HepG2 (cell line): ENCODE measurements around the gene TAB3. TPM values are rescaled to one million over a fixed set of nuclear protein-coding genes. Genes with fewer than 3 reads are reported as not detected.

Experiments used
- ASH2L ChIP-seq: fragments of 300-600, 200-600 bp; sonication (generic); IDR thresholded peaks from 2 replicates; pipeline ENCODE4 v1.7.0; 2017; ENCODE audit warnings: low read depth, mild to moderate bottlenecking, moderate library complexity, mixed read lengths, low read length; ENCODE audit not compliant: insufficient read length
- ATF7 ChIP-seq, 2 experiments: fragments of 450-650 bp in 1 of 2; sonication (generic) in 1 of 2; formaldehyde crosslinking in 1 of 2; IDR thresholded peaks; 2 replicates each; pipeline versions ENCODE4 v1.4.0 to v1.6.1; 2016 to 2020; ENCODE audit warnings: antibody characterized with exemption in 1 of 2, mild to moderate bottlenecking in 1 of 2, missing genetic modification reagents in 1 of 2
- CREB3 ChIP-seq: sonication (generic); formaldehyde crosslinking; IDR thresholded peaks from 2 replicates; pipeline ENCODE4 v1.5.0; 2020; ENCODE audit warnings: missing genetic modification reagents
- ETS1 ChIP-seq: sonication (generic); formaldehyde crosslinking; IDR thresholded peaks from 2 replicates; pipeline ENCODE4 v1.4.0; 2020; ENCODE audit warnings: missing genetic modification reagents
- GMEB1 ChIP-seq: sonication (generic); formaldehyde crosslinking; IDR thresholded peaks from 2 replicates; pipeline ENCODE4 v1.5.1; 2020; ENCODE audit warnings: missing genetic modification reagents, mild to moderate bottlenecking, borderline replicate concordance
- KIAA2018 ChIP-seq: sonication (generic); formaldehyde crosslinking; IDR thresholded peaks from 2 replicates; pipeline ENCODE4 v1.5.0; 2020; ENCODE audit warnings: mild to moderate bottlenecking, missing genetic modification reagents, borderline replicate concordance
- MIXL1 ChIP-seq: IDR thresholded peaks from 2 replicates; pipeline ENCODE4 v1.6.1; 2016
- RFXAP ChIP-seq: sonication (generic); formaldehyde crosslinking; IDR thresholded peaks from 2 replicates; pipeline ENCODE4 v1.4.0; 2020; ENCODE audit warnings: missing genetic modification reagents, borderline replicate concordance
- SAP130 ChIP-seq: IDR thresholded peaks from 2 replicates; pipeline ENCODE4 v1.6.1; 2016; ENCODE audit warnings: low read depth
- SCMH1 ChIP-seq: sonication (generic); formaldehyde crosslinking; IDR thresholded peaks from 2 replicates; pipeline ENCODE4 v1.9.0; 2021; ENCODE audit warnings: missing genetic modification reagents, mild to moderate bottlenecking, borderline replicate concordance
- TEAD2 ChIP-seq: sonication (generic); formaldehyde crosslinking; IDR thresholded peaks from 2 replicates; pipeline ENCODE4 v1.9.0; 2021; ENCODE audit warnings: missing genetic modification reagents
- ZBTB43 ChIP-seq: sonication (generic); formaldehyde crosslinking; conservative IDR thresholded peaks from 2 replicates; pipeline ENCODE4 v1.4.0; 2020; ENCODE audit warnings: missing genetic modification reagents
- ZNF572 ChIP-seq: sonication (generic); formaldehyde crosslinking; IDR thresholded peaks from 2 replicates; pipeline ENCODE4 v1.5.1; 2020; ENCODE audit warnings: mild to moderate bottlenecking, missing genetic modification reagents
- ZNF652 ChIP-seq: IDR thresholded peaks from 2 replicates; pipeline ENCODE4 v1.6.1; 2016; ENCODE audit warnings: low read depth, borderline replicate concordance
- polyA plus RNA-seq, 8 experiments: library from polyadenylated mRNA; depleted of rRNA in 3 of 8; stranded (reverse) in 7 of 8; unstranded in 1 of 8; fragments of >200 nt; fragmentation: Illumina TruSeq in 4 of 8; extraction: Trizol in 4 of 8; gene quantifications; 2 replicates each; pipeline versions ENCODE4 v1.2.1 to v1.2.3, GENCODE V29; 2011 to 2016; ENCODE audit warnings: low read depth in 4 of 8, missing spikeins in 1 of 8, mixed read lengths in 1 of 8; ENCODE audit not compliant: insufficient read depth in 1 of 8
- total RNA-seq, 5 experiments: library from RNA; depleted of rRNA; stranded (reverse); fragments of >200 nt; fragmentation: Illumina TruSeq; extraction: Trizol; gene quantifications; 2 replicates each; pipeline ENCODE4 v1.2.3, GENCODE V29; 2016; ENCODE audit warnings: low read depth in 1 of 5

TAB3 gene
- total and polyA plus RNA-seq, 2 of the 13 experiments (the other 11 are each of a cell fraction or from before 2014, with no cell fraction given) = 27.2 to 59.8 TPM

GRCh38 chrX:30889147-30890140 lies at the start of gene TAB3 (continued):
- TF ChIP-seq ZBTB43 (CRISPR knock-in tag) (no peak), RFXAP (no peak; the same call in 1 of the 2 replicates), TEAD2 (CRISPR knock-in tag) (no peak), ETS1 (CRISPR knock-in tag) (no peak), ZNF572 (CRISPR knock-in tag) (no peak), ASH2L (no peak), ZNF652 (CRISPR knock-in tag) (no peak), SCMH1 (CRISPR knock-in tag) (no peak), GMEB1 (CRISPR knock-in tag) (peak; percentile 80), MIXL1 (CRISPR knock-in tag) (peak; percentile 69; the same call in 1 of the 2 replicates), CREB3 (CRISPR knock-in tag) (no peak), SAP130 (CRISPR knock-in tag) (peak; percentile 60), KIAA2018 (no peak), ATF7 (IDR thresholded peaks at IDR 0.05) (no peak), ATF7 (CRISPR knock-in tag; IDR thresholded peaks at IDR 0.05) (0 out of 2 replicates have a peak, but pooled peaks have one; percentile 28)
